Stimulated activated CD4-positive, alpha-beta T cell treated with anti-CD3 and anti-CD28 coated beads, Interleukin-15, amount 100 ng/mL, for 24 hours (primary cell): ENCODE data around the gene SBF2.
A peak's percentile ranks its signal among the peaks of the same experiment; 100 is the strongest.
"Not testable (repeated sequence)": the region's sequence is repeated elsewhere in the genome, so short reads cannot be mapped to it uniquely, and the experiment has no call there.

Experiments
- DNase-seq: peaks from one replicate; pipeline ENCODE4 v3.0.0-alpha.2; 2020

SBF2 gene

GRCh38 chr11:10108915-10109680 lies 184.9 kb downstream of the SBF2 start:
- no peak for DNase-seq

GRCh38 chr11:10107497-10107896 lies 186.5 kb downstream of the SBF2 start:
- no peak for DNase-seq

GRCh38 chr11:10097615-10098014 lies 196.4 kb downstream of the SBF2 start:
- no peak for DNase-seq

GRCh38 chr11:10096987-10097386 lies 197.0 kb downstream of the SBF2 start:
- no peak for DNase-seq

- no peak for DNase-seq
Observed at GRCh38 chr11:10095412-10096208, 198.4 kb downstream of the SBF2 start.

- DNase-seq: no peak
Observed at GRCh38 chr11:10092426-10092825, 201.6 kb downstream of the SBF2 start.

GRCh38 chr11:10091314-10092045 lies 202.5 kb downstream of the SBF2 start:
- DNase-seq: no peak

- not testable (repeated sequence) for DNase-seq
Observed at GRCh38 chr11:10087923-10088225, 206.1 kb downstream of the SBF2 start.

- no peak for DNase-seq
Observed at GRCh38 chr11:10087186-10087922, 206.7 kb downstream of the SBF2 start.

- no peak for DNase-seq
Observed at GRCh38 chr11:10080138-10080537, 213.9 kb downstream of the SBF2 start.

- peak; percentile 51 for DNase-seq
Observed at GRCh38 chr11:10076458-10077141, 217.4 kb downstream of the SBF2 start.

GRCh38 chr11:10075141-10075540 lies 218.9 kb downstream of the SBF2 start:
- no peak for DNase-seq

GRCh38 chr11:10072841-10073240 lies 221.2 kb downstream of the SBF2 start:
- DNase-seq: no peak

GRCh38 chr11:10072142-10072541 lies 221.9 kb downstream of the SBF2 start:
- no peak for DNase-seq

GRCh38 chr11:10067629-10068300 lies 226.3 kb downstream of the SBF2 start:
- no peak for DNase-seq

- DNase-seq: no peak
Observed at GRCh38 chr11:10066441-10066840, 227.6 kb downstream of the SBF2 start.

GRCh38 chr11:10064828-10065227 lies 229.2 kb downstream of the SBF2 start:
- DNase-seq: no peak

GRCh38 chr11:10058356-10058755 lies 235.7 kb downstream of the SBF2 start:
- DNase-seq: no peak

GRCh38 chr11:10051868-10052586 lies 242.0 kb downstream of the SBF2 start:
- DNase-seq: no peak

- DNase-seq: no peak
Observed at GRCh38 chr11:10050561-10050960, 243.5 kb downstream of the SBF2 start.

GRCh38 chr11:10049756-10050155 lies 244.3 kb downstream of the SBF2 start:
- DNase-seq: no peak
